Esophagus muscularis mucosa (tissue), 3 donors: ENCODE data around the gene LRFN2.

ENCODE experiments used
- CTCF ChIP-seq, 3 experiments: fragments of 200-600 bp in 2 of 3; fragments of 450-650 bp in 1 of 3; sonication (generic) in 2 of 3; IDR thresholded peaks; one replicate each; pipeline ENCODE4 v1.5.1; 2017 to 2019; ENCODE audit warnings: antibody characterized with exemption in 3 of 3, mild to moderate bottlenecking in 2 of 3, moderate library complexity in 1 of 3
- POLR2A ChIP-seq: fragments of 450-650 bp; IDR thresholded peaks from one replicate; pipeline ENCODE4 v1.6.1; 2017; ENCODE audit warnings: antibody characterized with exemption, moderate library complexity, mild to moderate bottlenecking, low read depth

DNA sequence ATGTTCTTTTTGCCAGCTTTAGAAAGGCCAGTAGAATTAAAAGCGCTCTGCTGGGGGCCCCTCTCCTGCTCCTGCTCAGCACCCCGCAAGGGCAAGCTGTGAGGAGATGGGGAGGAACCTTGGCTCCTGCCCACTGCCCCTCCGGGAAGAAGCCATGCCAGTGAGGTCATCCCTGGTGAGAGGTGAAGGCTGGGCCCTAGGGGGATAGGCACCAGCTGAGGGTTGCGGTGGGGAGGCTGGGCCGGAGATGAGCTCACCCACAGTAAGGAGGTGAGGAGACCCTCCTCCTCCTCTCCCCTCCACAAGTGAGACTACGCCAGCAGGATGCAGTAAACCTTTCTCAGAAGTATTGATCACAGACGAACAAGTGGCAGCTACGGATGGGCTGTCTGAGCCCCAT, 32.1 kb downstream of the LRFN2 start:
- TF ChIP-seq CTCF (IDR thresholded peaks at IDR 0.05) (no peak), POLR2A (no peak)
